Activated B cell treated with CpG ODN at 0.5 μM for 24 hours (primary cell): ENCODE results near the gene ADO. TPM values are rescaled to one million over a fixed set of nuclear protein-coding genes. Genes with fewer than 3 reads are reported as not detected.

Source experiments
- ATAC-seq: fragments of 200-7000 bp; cut with Tn5 transposase; one replicate; pipeline ENCODE4 v1.10.0; 2021; ENCODE audit warnings: low read depth, mild to moderate bottlenecking, moderate library complexity
- CTCF ChIA-PET: fragments of 350-600 bp; sonication (Branson Sonifier 250); formaldehyde crosslinking; loops from one replicate; lab custom pipeline; 2021; ENCODE audit warnings: antibody characterized with exemption; lab: Charles Lee
- POLR2A ChIA-PET: fragments of 350-600 bp; sonication (Branson Sonifier 250); formaldehyde crosslinking; loops from one replicate; lab custom pipeline; 2021; ENCODE audit warnings: antibody characterized with exemption; lab: Charles Lee
- DNase-seq: peaks from one replicate; pipeline ENCODE4 v3.0.0; 2022
- H3K27ac Mint-ChIP-seq: one replicate; pipeline ENCODE4 v1.8.0; 2020; ENCODE audit warnings: mixed read lengths
- H3K27me3 Mint-ChIP-seq: one replicate; pipeline ENCODE4 v1.8.0; 2021; ENCODE audit warnings: mixed read lengths
- H3K36me3 Mint-ChIP-seq: one replicate; pipeline ENCODE4 v1.8.0; 2021; ENCODE audit warnings: low read depth, mixed read lengths
- H3K4me1 Mint-ChIP-seq: one replicate; pipeline ENCODE4 v1.8.0; 2021; ENCODE audit warnings: mixed read lengths
- H3K4me3 Mint-ChIP-seq: one replicate; pipeline ENCODE4 v1.8.0; 2020; ENCODE audit warnings: mild to moderate bottlenecking, mixed read lengths
- H3K9me3 Mint-ChIP-seq: one replicate; pipeline ENCODE4 v1.8.0; 2020; ENCODE audit warnings: mixed read lengths
- intact Hi-C: fragments of 100-400 bp; cut with micrococcal nuclease; formaldehyde crosslinking; loops from one replicate; pipeline ENCODE4 v1.15.1; 2024
- total RNA-seq: library from RNA; stranded (reverse); gene quantifications from 2 replicates; pipeline ENCODE4 v1.2.3, GENCODE V29; 2022
- TF ChIP-seq, protein P1 (sequence below): fragments of 200-600 bp; IDR thresholded peaks from one replicate; pipeline ENCODE4 v1.8.0; 2022; ENCODE audit warnings: antibody characterized with exemption, mild to moderate bottlenecking

Gene ADO
- total RNA-seq, 1 donor from 2014 or later, result 21.7 TPM

DNA sequence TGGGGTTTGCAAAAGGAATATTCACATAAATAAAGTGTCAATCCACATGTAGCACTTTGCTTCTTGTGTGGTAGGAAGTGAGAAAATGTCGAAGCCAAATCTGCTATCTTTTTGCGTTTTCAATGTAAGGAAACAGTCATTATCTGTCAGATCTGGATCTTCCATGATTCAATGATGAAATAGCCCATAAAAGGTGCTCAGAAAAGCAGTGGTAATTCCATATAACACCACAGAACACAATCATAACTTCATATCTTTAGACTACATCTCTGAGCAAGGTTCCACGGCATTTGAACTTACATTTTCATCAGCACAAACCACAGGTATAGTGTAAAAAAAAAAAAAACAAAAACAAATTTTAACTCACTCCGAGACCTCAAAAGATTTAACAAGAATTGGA is 51.5 kb downstream of the ADO start:
- POLR2A ChIA-PET, result no interaction called here
- Mint-ChIP-seq H3K4me1 (peaks cover 40% of the 10 kb centered on the region), H3K36me3 (no peaks in the 10 kb centered on the region), H3K27ac (no peak overlapping the region), H3K27me3 (no peaks in the 10 kb centered on the region), H3K9me3 (no peaks in the 10 kb centered on the region), H3K4me3 (no peak overlapping the region)
- ATAC-seq, result no peak
- CTCF ChIA-PET, result no interaction called here
- intact Hi-C loops, result no loop called here
- TF ChIP-seq, protein P1, sequence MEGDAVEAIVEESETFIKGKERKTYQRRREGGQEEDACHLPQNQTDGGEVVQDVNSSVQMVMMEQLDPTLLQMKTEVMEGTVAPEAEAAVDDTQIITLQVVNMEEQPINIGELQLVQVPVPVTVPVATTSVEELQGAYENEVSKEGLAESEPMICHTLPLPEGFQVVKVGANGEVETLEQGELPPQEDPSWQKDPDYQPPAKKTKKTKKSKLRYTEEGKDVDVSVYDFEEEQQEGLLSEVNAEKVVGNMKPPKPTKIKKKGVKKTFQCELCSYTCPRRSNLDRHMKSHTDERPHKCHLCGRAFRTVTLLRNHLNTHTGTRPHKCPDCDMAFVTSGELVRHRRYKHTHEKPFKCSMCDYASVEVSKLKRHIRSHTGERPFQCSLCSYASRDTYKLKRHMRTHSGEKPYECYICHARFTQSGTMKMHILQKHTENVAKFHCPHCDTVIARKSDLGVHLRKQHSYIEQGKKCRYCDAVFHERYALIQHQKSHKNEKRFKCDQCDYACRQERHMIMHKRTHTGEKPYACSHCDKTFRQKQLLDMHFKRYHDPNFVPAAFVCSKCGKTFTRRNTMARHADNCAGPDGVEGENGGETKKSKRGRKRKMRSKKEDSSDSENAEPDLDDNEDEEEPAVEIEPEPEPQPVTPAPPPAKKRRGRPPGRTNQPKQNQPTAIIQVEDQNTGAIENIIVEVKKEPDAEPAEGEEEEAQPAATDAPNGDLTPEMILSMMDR, result no peak
- no peak for DNase-seq

Other genes with a start within 250 kb of the ADO start
- 6.1 and 9.4 TPM in 2 replicates for gene EGR2, start 11.6 kb downstream of the ADO start, total RNA-seq